ENCODE results near the gene INTS1.

DNA sequence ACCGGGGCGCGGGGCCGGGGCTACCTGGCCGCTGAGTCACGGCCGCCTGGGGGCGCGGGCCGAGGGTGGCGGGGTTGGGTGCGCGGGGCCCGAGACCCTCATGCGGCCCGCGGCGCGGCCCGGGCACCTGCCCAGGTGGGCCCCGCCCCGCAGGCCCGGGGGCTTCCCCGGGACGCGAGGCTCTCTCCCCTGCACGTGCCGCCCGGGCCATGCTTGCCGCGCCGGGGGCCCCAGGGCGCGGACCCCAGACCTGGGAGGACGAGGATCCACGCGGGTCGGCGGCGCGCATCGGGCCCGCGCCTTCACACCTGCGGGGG is 26.7 kb upstream of the INTS1 start:
- TF ChIP-seq, protein P1, sequence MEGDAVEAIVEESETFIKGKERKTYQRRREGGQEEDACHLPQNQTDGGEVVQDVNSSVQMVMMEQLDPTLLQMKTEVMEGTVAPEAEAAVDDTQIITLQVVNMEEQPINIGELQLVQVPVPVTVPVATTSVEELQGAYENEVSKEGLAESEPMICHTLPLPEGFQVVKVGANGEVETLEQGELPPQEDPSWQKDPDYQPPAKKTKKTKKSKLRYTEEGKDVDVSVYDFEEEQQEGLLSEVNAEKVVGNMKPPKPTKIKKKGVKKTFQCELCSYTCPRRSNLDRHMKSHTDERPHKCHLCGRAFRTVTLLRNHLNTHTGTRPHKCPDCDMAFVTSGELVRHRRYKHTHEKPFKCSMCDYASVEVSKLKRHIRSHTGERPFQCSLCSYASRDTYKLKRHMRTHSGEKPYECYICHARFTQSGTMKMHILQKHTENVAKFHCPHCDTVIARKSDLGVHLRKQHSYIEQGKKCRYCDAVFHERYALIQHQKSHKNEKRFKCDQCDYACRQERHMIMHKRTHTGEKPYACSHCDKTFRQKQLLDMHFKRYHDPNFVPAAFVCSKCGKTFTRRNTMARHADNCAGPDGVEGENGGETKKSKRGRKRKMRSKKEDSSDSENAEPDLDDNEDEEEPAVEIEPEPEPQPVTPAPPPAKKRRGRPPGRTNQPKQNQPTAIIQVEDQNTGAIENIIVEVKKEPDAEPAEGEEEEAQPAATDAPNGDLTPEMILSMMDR (IDR thresholded peaks at IDR 0.05), result no peak
- TF ChIP-seq POLR2A (IDR thresholded peaks at IDR 0.05) (no peak), POLR2AphosphoS5 (IDR thresholded peaks at IDR 0.05) (no peak), EP300 (IDR thresholded peaks at IDR 0.05) (no peak)
